Mesenchymal stem cell (in vitro differentiated cells and primary cell): Measurements from ENCODE around the gene RPL27. TPM values are rescaled to one million over a fixed set of nuclear protein-coding genes. Genes with fewer than 3 reads are reported as not detected.

Source experiments
- DNase-seq: peaks from one replicate; pipeline ENCODE4 v3.0.0-alpha.2; 2013
- H2AFZ ChIP-seq: one replicate; pipeline ENCODE4 v1.6.1; 2013; ENCODE audit warnings: low read depth, mild to moderate bottlenecking, control low read depth, inconsistent platforms, low read length, moderate library complexity
- H2AK5ac ChIP-seq: 2 replicates; pipeline ENCODE4 v1.6.1; 2013; ENCODE audit warnings: low read length, moderate library complexity, mild to moderate bottlenecking, inconsistent platforms; ENCODE audit not compliant: severe bottlenecking
- H2BK120ac ChIP-seq: one replicate; pipeline ENCODE4 v1.6.1; 2013; ENCODE audit warnings: low read depth, mild to moderate bottlenecking, inconsistent platforms, low read length, moderate library complexity
- H2BK12ac ChIP-seq, 2 experiments: one replicate each; pipeline ENCODE4 v1.6.1; 2013; ENCODE audit warnings: inconsistent platforms in 2 of 2, low read length in 2 of 2, mild to moderate bottlenecking in 2 of 2, moderate library complexity in 2 of 2, control low read depth in 1 of 2
- H2BK15ac ChIP-seq: one replicate; pipeline ENCODE4 v1.6.1; 2013; ENCODE audit warnings: mild to moderate bottlenecking, low read depth, inconsistent platforms; ENCODE audit not compliant: poor library complexity, severe bottlenecking
- H2BK5ac ChIP-seq: 2 replicates; pipeline ENCODE4 v1.6.1; 2013; ENCODE audit warnings: low read depth, mild to moderate bottlenecking, low read length, control low read depth, inconsistent platforms; ENCODE audit not compliant: poor library complexity, severe bottlenecking
- H3K14ac ChIP-seq, 2 experiments: one replicate each; pipeline ENCODE4 v1.6.1; 2013; ENCODE audit warnings: inconsistent platforms in 2 of 2, low read length in 2 of 2, control low read depth in 1 of 2, mild to moderate bottlenecking in 1 of 2, moderate library complexity in 1 of 2
- H3K18ac ChIP-seq, 2 experiments: one replicate each; pipeline ENCODE4 v1.6.1; 2013; ENCODE audit warnings: inconsistent platforms in 2 of 2, low read length in 2 of 2, control low read depth in 1 of 2, low read depth in 1 of 2, mild to moderate bottlenecking in 1 of 2
- H3K23ac ChIP-seq, 2 experiments: one replicate each; pipeline ENCODE4 v1.6.1; 2013; ENCODE audit warnings: inconsistent platforms in 2 of 2, low read length in 2 of 2, mild to moderate bottlenecking in 2 of 2, moderate library complexity in 2 of 2, control low read depth in 1 of 2
- H3K27ac ChIP-seq: 2 replicates; pipeline ENCODE4 v1.5.1; 2013; ENCODE audit warnings: mild to moderate bottlenecking, moderate library complexity, low read length, control low read depth, inconsistent platforms; ENCODE audit not compliant: poor library complexity, severe bottlenecking
- H3K27me3 ChIP-seq, 2 experiments: 2 replicates each; pipeline versions ENCODE4 v1.6.1 to v1.7.0; 2013; ENCODE audit warnings: low read length in 2 of 2, mild to moderate bottlenecking in 2 of 2, moderate library complexity in 2 of 2, control low read depth in 1 of 2, inconsistent platforms in 1 of 2; ENCODE audit not compliant: control insufficient read depth in 1 of 2, insufficient read depth in 1 of 2
- H3K36me3 ChIP-seq, 2 experiments: 2 replicates each; pipeline versions ENCODE4 v1.6.1 to v1.7.0; 2013; ENCODE audit warnings: low read length in 2 of 2, control low read depth in 1 of 2, inconsistent platforms in 1 of 2, low read depth in 1 of 2, mild to moderate bottlenecking in 1 of 2; ENCODE audit not compliant: insufficient read depth in 2 of 2, control insufficient read depth in 1 of 2
- H3K4ac ChIP-seq, 2 experiments: one replicate each; pipeline ENCODE4 v1.6.1; 2013; ENCODE audit warnings: inconsistent platforms in 2 of 2, low read length in 2 of 2, mild to moderate bottlenecking in 2 of 2, moderate library complexity in 2 of 2, control low read depth in 1 of 2, low read depth in 1 of 2
- H3K4me1 ChIP-seq: 2 replicates; pipeline ENCODE4 v1.6.1; 2013; ENCODE audit warnings: low read depth, low read length, control low read depth; ENCODE audit not compliant: control insufficient read depth, insufficient read depth
- H3K4me2 ChIP-seq: 2 replicates; pipeline ENCODE4 v1.6.1; 2013; ENCODE audit warnings: low read length, mild to moderate bottlenecking, inconsistent platforms; ENCODE audit not compliant: poor library complexity, severe bottlenecking
- H3K4me3 ChIP-seq, 2 experiments: 2 replicates each; pipeline versions ENCODE4 v1.5.1 to v1.7.0; 2013; ENCODE audit warnings: low read length in 2 of 2, mild to moderate bottlenecking in 2 of 2, control low read depth in 1 of 2, low read depth in 1 of 2; ENCODE audit not compliant: insufficient read depth in 1 of 2
- H3K79me1 ChIP-seq: replicated peaks from 2 replicates; pipeline ENCODE4 v1.6.1; 2013; ENCODE audit warnings: mild to moderate bottlenecking, control low read depth, low read length, inconsistent platforms; ENCODE audit not compliant: poor library complexity, severe bottlenecking
- H3K9ac ChIP-seq: 2 replicates; pipeline ENCODE4 v1.7.0; 2013; ENCODE audit warnings: mild to moderate bottlenecking, low read length, moderate library complexity
- H3K9me3 ChIP-seq: 2 replicates; pipeline ENCODE4 v1.7.0; 2013; ENCODE audit warnings: mild to moderate bottlenecking, low read length; ENCODE audit not compliant: control insufficient read depth
- H4K8ac ChIP-seq: one replicate; pipeline ENCODE4 v1.6.1; 2013; ENCODE audit warnings: inconsistent platforms, mild to moderate bottlenecking, low read length, moderate library complexity
- H4K91ac ChIP-seq: one replicate; pipeline ENCODE4 v1.6.1; 2013; ENCODE audit warnings: mild to moderate bottlenecking, low read length, inconsistent platforms
- WGBS: methylation state at CpG from one replicate; pipeline ENCODE4 v1.1.7; 2013; ENCODE audit warnings: mixed read lengths; 5-methylcytosine and 5-hydroxymethylcytosine counted together
- polyA plus RNA-seq, 2 experiments: library from polyadenylated mRNA; stranded (reverse); fragments of 200-250 nt; gene quantifications; one replicate each; pipeline ENCODE4 v1.2.3, GENCODE V29; 2013

RPL27 gene
- polyA plus RNA-seq (2013, experiment 1 of 2) = 5,075 TPM
- polyA plus RNA-seq (2013, experiment 2 of 2) = 4,888 TPM

DNA sequence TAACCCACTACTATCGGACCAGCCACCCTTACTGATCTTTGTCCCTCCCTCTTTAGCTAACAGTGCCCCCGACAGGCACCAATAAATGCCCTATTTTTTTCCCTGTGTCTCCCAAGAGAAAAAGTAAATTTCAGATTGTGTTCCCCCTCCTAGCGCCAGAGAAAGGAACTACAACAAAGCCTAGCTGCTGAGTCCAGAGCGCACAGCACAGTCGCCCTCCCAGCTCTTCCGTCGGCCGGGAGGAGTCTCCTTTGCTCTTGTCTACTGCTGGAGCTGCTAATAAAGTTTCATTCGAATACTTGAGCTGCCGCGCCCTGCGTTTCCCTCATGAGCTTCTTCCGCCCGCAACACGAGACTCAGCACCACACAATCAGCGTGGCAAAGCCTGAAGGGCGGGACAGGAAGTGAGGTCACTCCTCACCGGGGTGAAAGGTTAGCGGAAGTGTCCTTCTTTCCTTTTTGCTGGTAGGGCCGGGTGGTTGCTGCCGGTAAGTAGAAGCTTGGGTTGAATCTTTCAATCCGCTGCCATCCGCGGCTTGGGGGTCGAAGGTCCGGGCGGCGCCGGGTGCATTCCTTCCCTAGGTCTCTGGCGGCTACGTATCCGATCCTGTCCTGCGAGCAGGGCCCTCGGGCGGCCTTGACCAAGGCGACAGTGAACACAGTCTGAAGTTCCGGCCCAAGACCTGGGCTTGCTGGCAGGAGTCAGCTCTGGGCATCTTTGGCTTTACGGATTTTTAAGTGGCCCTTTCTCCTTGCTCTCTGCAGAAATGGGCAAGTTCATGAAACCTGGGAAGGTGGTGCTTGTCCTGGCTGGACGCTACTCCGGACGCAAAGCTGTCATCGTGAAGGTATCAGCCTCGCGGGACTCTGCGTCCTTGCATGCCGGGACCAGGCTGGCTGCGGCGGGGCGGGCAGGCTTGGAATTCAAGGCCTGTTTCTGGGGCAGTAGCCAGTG, at the start of gene RPL27:
Gene RPL27 (plus strand): TSS at position 436 of the 955 bp plus-strand sequence. CDS start 332 bp downstream, at position 768.
- Histone ChIP-seq H2BK5ac (peak within 1 kb of the TSS; percentile 96), H3K14ac (peak within 1 kb of the TSS in 1 of 2 experiments; percentile 89), H2AK5ac (peak within 1 kb of the TSS; percentile 26), H2BK15ac (peak within 1 kb of the TSS; percentile 60), H2BK12ac (peak within 1 kb of the TSS in 1 of 2 experiments; percentile 49), H3K4me2 (peak within 1 kb of the TSS; percentile 82), H3K4me3 (peak within 1 kb of the TSS; percentile 89 to 99), H3K4ac (peak within 1 kb of the TSS; percentile 85 to 90), H2AFZ (no peak within 1 kb of the TSS), H3K79me1 (no peaks in the 10 kb centered on the region), H3K4me1 (peaks cover 8% of the 10 kb centered on the region), H3K27me3 (no peaks in the 10 kb centered on the region), H3K18ac (peak within 1 kb of the TSS; percentile 97 to 98), H4K91ac (peak within 1 kb of the TSS; percentile 78), H3K23ac (peak within 1 kb of the TSS in 1 of 2 experiments; percentile 56), H3K36me3 (peaks cover 30 to 54% of the 10 kb centered on the region in 2 experiments), H3K9ac (peak within 1 kb of the TSS; percentile 100), H3K27ac (peak within 1 kb of the TSS; percentile 95), H2BK120ac (no peak within 1 kb of the TSS), H3K9me3 (no peaks in the 10 kb centered on the region), H4K8ac (peak within 1 kb of the TSS; percentile 78)
- DNase-seq = peak; percentile 100
- WGBS = under 1% methylated on average over 49 of the region's 49 CpGs

DNA sequence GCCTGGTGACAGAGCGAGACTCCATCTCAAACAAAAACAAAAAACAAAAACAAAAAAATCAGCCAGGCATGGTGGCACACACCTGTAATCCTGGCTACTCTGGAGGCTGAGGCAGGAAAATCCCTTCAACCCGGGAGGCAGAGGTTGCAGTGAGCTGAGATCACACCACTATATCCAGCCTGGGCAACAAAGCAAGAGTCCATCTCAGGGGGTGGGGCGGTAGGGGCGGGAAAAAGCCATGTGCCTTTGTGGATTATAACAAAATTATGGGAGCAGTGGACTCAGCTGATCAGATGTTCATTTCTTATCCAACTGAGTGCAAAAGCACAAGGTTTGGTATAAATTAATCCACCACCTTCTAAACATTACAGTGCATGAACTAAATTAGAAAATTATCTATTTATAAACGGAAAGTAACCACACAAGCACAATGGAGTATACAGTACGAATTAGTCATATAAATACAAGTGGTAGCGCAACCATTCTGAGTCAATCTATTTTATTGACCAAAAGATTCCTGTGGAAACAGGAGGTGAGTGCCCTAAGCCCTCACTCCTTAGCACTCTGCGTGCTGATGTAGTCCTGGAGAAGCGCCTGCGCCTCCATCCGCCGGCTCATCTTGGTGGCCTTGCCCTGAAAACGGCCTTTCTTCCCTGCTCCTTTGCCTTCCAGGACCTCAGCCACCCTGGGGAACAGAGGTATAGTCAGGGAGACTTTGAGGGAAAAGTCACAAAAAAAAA, 48.0 kb upstream of the RPL27 start:
- Histone ChIP-seq H3K79me1 (no peaks in the 10 kb centered on the region), H3K4me1 (no peaks in the 10 kb centered on the region), H2BK120ac (no peak overlapping the region), H4K8ac (no peak overlapping the region), H3K27ac (no peak overlapping the region), H3K4me2 (no peak overlapping the region), H3K4ac (no peak overlapping the region), H3K27me3 (no peaks in the 10 kb centered on the region), H2AFZ (no peak overlapping the region), H3K36me3 (peaks cover 53 to 62% of the 10 kb centered on the region in 2 experiments), H2BK15ac (no peak overlapping the region), H2AK5ac (no peak overlapping the region), H3K9ac (no peak overlapping the region), H4K91ac (no peak overlapping the region), H3K14ac (no peak overlapping the region), H3K18ac (no peak overlapping the region), H3K9me3 (no peaks in the 10 kb centered on the region), H3K23ac (no peak overlapping the region), H2BK12ac (no peak overlapping the region), H3K4me3 (no peak overlapping the region), H2BK5ac (no peak overlapping the region)
- 86% methylated on average over 11 of the region's 13 CpGs for WGBS
- DNase-seq = peak; percentile 85

DNA sequence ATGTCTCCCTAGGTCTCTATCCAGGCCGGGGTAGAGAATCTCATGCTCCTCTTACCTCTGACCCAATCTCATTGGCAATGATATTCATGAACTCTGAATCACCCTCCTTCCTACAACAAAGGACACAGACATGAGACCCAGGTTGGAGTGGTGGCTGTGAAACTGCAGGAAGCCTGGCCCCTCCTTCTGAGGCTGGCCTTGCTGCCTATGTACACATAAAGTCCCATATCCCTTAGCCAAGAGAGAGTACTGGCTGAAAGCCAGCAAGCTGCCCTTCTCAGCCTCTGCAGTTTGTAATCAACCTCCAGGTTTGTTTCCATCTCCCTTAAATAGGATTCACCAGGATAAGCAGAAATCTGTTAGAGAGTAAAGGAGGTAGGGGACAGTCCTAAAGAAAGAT, 44.5 kb upstream of the RPL27 start:
- 83% methylated on average over 1 of the region's 1 CpG for WGBS
- peaks cover 5% of the 10 kb centered on the region for H3K79me1 ChIP-seq
- H2BK5ac ChIP-seq = no peak overlapping the region

More for the DNA sequence above, 44.5 kb upstream of the RPL27 start:
- no peak overlapping the region for H2AK5ac ChIP-seq
- peaks cover 71 to 81% of the 10 kb centered on the region in 2 experiments for H3K36me3 ChIP-seq
- no peak overlapping the region for H3K9ac ChIP-seq
- H2BK15ac ChIP-seq = no peak overlapping the region
- H3K23ac ChIP-seq = no peak overlapping the region
- no peak for DNase-seq
- H3K14ac ChIP-seq = no peak overlapping the region
- no peak overlapping the region for H3K4ac ChIP-seq
- H2BK12ac ChIP-seq = no peak overlapping the region
- H3K27me3 ChIP-seq = no peaks in the 10 kb centered on the region
- H2AFZ ChIP-seq = no peak overlapping the region
- no peak overlapping the region for H4K8ac ChIP-seq
- H3K4me3 ChIP-seq = no peak overlapping the region
- H3K4me1 ChIP-seq = no peaks in the 10 kb centered on the region
- H3K18ac ChIP-seq = no peak overlapping the region
- H3K27ac ChIP-seq = no peak overlapping the region
- H4K91ac ChIP-seq = peak overlapping the region; percentile 56
- H2BK120ac ChIP-seq = no peak overlapping the region
- no peak overlapping the region for H3K4me2 ChIP-seq
- H3K9me3 ChIP-seq = no peaks in the 10 kb centered on the region
